MCF 10A (cell line): ENCODE measurements around the gene SELENOM. TPM values are rescaled to one million over a fixed set of nuclear protein-coding genes. Genes with fewer than 3 reads are reported as not detected.

Source experiments
- BruUV-seq: library from RNA; stranded (reverse); fragments of 400-500 nt; replicated peaks from 2 replicates; lab custom pipeline; 2021; lab: Mats Ljungman, UMichigan
- CTCF ChIA-PET: fragments of 300-600 bp; sonication (Branson Sonifier 250); formaldehyde crosslinking; extraction: SDS; loops from one replicate; lab custom pipeline; 2021; ENCODE audit warnings: antibody characterized with exemption, inconsistent platforms; lab: Yijun Ruan, JAX
- POLR2A ChIA-PET: fragments of 300-600, 350-650 bp; sonication (Branson Sonifier 250); formaldehyde crosslinking; extraction: SDS; loops from one replicate; lab custom pipeline; 2020; ENCODE audit warnings: antibody characterized with exemption, inconsistent platforms; lab: Yijun Ruan, JAX
- DNase-seq: peaks from one replicate; pipeline ENCODE4 v3.0.0-alpha.2; 2018; ENCODE audit not compliant: unreplicated experiment
- H3K27ac Mint-ChIP-seq: one replicate; pipeline ENCODE4 v1.8.0; 2022; ENCODE audit warnings: mild to moderate bottlenecking, low read depth, mixed read lengths; ENCODE audit not compliant: unreplicated experiment
- H3K27me3 Mint-ChIP-seq: one replicate; pipeline ENCODE4 v1.8.0; 2022; ENCODE audit warnings: mixed read lengths; ENCODE audit not compliant: insufficient read depth, unreplicated experiment
- H3K36me3 Mint-ChIP-seq: one replicate; pipeline ENCODE4 v1.8.0; 2022; ENCODE audit warnings: mild to moderate bottlenecking, moderate library complexity, mixed read lengths; ENCODE audit not compliant: insufficient read depth, unreplicated experiment
- H3K4me1 Mint-ChIP-seq: one replicate; pipeline ENCODE4 v1.8.0; 2022; ENCODE audit warnings: mixed read lengths; ENCODE audit not compliant: insufficient read depth, unreplicated experiment
- H3K4me3 Mint-ChIP-seq: one replicate; pipeline ENCODE4 v1.8.0; 2022; ENCODE audit warnings: mild to moderate bottlenecking, moderate library complexity, mixed read lengths; ENCODE audit not compliant: unreplicated experiment
- H3K9me3 Mint-ChIP-seq: one replicate; pipeline ENCODE4 v1.8.0; 2022; ENCODE audit warnings: mixed read lengths; ENCODE audit not compliant: unreplicated experiment
- intact Hi-C: fragments of 100-400 bp; cut with micrococcal nuclease; formaldehyde crosslinking; loops from 2 replicates; pipeline ENCODE4 v1.14.1; 2022
- total RNA-seq: library from RNA; stranded (reverse); gene quantifications from 2 replicates; pipeline ENCODE4 v1.2.3, GENCODE V29; 2022
- TF ChIP-seq, protein P1 (sequence below): fragments of 200-600 bp; IDR thresholded peaks from one replicate; pipeline ENCODE4 v1.8.0; 2022; ENCODE audit warnings: antibody characterized with exemption, mild to moderate bottlenecking; ENCODE audit not compliant: unreplicated experiment

SELENOM gene
- total RNA-seq, 1 experiment from 2014 or later = 44.9 TPM

DNA sequence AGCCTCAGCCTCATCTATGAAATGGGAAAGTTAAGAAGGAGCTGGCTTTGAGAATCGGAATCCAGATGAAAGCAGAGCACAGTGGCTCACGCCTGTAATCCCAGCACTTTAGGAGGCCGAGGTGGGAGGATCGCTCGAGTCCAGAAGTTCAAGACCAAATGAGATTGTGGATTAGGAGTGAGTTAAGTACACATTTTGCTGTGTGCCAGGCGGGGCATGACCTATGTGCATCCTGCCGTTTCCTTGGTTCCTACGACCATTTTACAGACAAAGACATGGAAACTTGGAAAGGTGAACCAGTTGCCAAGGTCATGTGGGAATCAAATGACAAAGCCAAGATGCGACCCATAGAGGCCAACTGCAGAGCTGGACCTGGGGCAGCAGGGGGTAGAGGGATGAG lies 28.8 kb upstream of the SELENOM start:
- Mint-ChIP-seq H3K9me3 (no peaks in the 10 kb centered on the region), H3K4me1 (no peaks in the 10 kb centered on the region), H3K4me3 (no peak overlapping the region), H3K36me3 (no peaks in the 10 kb centered on the region), H3K27ac (peak overlapping the region; percentile 52), H3K27me3 (no peaks in the 10 kb centered on the region)
- no TSS peak for BruUV-seq
- no peak for DNase-seq
- TF ChIP-seq, protein P1, sequence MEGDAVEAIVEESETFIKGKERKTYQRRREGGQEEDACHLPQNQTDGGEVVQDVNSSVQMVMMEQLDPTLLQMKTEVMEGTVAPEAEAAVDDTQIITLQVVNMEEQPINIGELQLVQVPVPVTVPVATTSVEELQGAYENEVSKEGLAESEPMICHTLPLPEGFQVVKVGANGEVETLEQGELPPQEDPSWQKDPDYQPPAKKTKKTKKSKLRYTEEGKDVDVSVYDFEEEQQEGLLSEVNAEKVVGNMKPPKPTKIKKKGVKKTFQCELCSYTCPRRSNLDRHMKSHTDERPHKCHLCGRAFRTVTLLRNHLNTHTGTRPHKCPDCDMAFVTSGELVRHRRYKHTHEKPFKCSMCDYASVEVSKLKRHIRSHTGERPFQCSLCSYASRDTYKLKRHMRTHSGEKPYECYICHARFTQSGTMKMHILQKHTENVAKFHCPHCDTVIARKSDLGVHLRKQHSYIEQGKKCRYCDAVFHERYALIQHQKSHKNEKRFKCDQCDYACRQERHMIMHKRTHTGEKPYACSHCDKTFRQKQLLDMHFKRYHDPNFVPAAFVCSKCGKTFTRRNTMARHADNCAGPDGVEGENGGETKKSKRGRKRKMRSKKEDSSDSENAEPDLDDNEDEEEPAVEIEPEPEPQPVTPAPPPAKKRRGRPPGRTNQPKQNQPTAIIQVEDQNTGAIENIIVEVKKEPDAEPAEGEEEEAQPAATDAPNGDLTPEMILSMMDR = no peak
- ChIA-PET POLR2A (interaction anchor here (0.6 to 0.9 kb wide), 2 partner anchors 52 to 437 kb away, joined by 3 read pairs; no protein-coding TSS in a partner anchor), CTCF (no interaction called here)
- intact Hi-C loops = no loop called here

- intact Hi-C loops = no loop called here
- BruUV-seq = no TSS peak
- TF ChIP-seq, protein P1 = no peak
- ChIA-PET CTCF (no interaction called here), POLR2A (interaction anchor here (0.6 to 0.9 kb wide), 2 partner anchors 52 to 436 kb away, joined by 3 read pairs; no protein-coding TSS in a partner anchor)
- Mint-ChIP-seq H3K4me3 (no peak overlapping the region), H3K4me1 (no peaks in the 10 kb centered on the region), H3K27ac (peak overlapping the region; percentile 52), H3K36me3 (no peaks in the 10 kb centered on the region), H3K27me3 (no peaks in the 10 kb centered on the region), H3K9me3 (no peaks in the 10 kb centered on the region)
- DNase-seq = no peak
Observed at GRCh38 chr22:31135706-31136105, 28.3 kb upstream of the SELENOM start.

- no peak overlapping the region for H3K27ac Mint-ChIP-seq
- no peak for DNase-seq
- TF ChIP-seq, protein P1 = no peak
- intact Hi-C loops = no loop called here
- no peaks in the 10 kb centered on the region for H3K27me3 Mint-ChIP-seq
- H3K9me3 Mint-ChIP-seq = no peaks in the 10 kb centered on the region
- ChIA-PET POLR2A (no interaction called here), CTCF (interaction anchor here (0.6 kb wide), 2 partner anchors 27 to 158 kb away, joined by 3 read pairs; partner anchors contain the start of gene SELENOM)
- no peak overlapping the region for H3K4me3 Mint-ChIP-seq
- H3K36me3 Mint-ChIP-seq = no peaks in the 10 kb centered on the region
- no TSS peak for BruUV-seq
- H3K4me1 Mint-ChIP-seq = no peaks in the 10 kb centered on the region
Observed at GRCh38 chr22:31134688-31135087, 27.3 kb upstream of the SELENOM start.

DNA sequence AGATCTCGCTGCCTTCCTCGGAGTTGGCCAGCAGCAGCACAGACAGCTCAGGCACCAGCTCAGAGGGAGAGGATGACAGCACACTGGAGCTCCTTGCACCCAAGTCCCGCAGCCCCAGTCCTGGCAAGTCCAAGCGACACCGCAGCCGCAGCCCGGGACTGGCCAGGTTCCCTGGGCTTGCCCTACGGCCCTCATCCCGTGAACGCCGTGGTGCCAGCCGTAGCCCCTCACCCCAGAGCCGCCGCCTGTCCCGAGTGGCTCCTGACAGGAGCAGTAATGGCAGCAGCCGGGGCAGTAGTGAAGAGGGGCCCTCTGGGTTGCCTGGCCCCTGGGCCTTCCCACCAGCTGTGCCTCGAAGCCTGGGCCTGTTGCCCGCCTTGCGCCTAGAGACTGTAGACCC lies 26.5 kb upstream of the SELENOM start:
- no peak overlapping the region for H3K4me3 Mint-ChIP-seq
- H3K27ac Mint-ChIP-seq = no peak overlapping the region
- TF ChIP-seq, protein P1 = no peak
- H3K9me3 Mint-ChIP-seq = no peaks in the 10 kb centered on the region
- no TSS peak for BruUV-seq
- H3K36me3 Mint-ChIP-seq = no peaks in the 10 kb centered on the region
- CTCF ChIA-PET = interaction anchor here (0.6 kb wide), 2 partner anchors 158 to 378 kb away, joined by 3 read pairs; no protein-coding TSS in a partner anchor
- H3K4me1 Mint-ChIP-seq = no peaks in the 10 kb centered on the region
- intact Hi-C loops = no loop called here
- no peak for DNase-seq
- no peaks in the 10 kb centered on the region for H3K27me3 Mint-ChIP-seq
- POLR2A ChIA-PET = interaction anchor here (0.6 to 1.1 kb wide), 2 partner anchors 10 to 148 kb away, joined by 3 read pairs; no protein-coding TSS in a partner anchor
